B cell (primary cell): Measurements from ENCODE around the gene LMO1. TPM values are rescaled to one million over a fixed set of nuclear protein-coding genes. Genes with fewer than 3 reads are reported as not detected.

Source experiments
- ATAC-seq: fragments of 200-7000 bp; cut with Tn5 transposase; one replicate; pipeline ENCODE4 v1.10.0; 2021; ENCODE audit warnings: low read depth, mild to moderate bottlenecking, moderate number of reproducible peaks, moderate library complexity
- CTCF ChIA-PET: fragments of 350-600 bp; sonication (Branson Sonifier 250); formaldehyde crosslinking; loops from one replicate; lab custom pipeline; 2021; ENCODE audit warnings: antibody characterized with exemption, inconsistent platforms; lab: Charles Lee
- POLR2A ChIA-PET: fragments of 350-600 bp; sonication (Branson Sonifier 250); formaldehyde crosslinking; loops from one replicate; lab custom pipeline; 2021; ENCODE audit warnings: antibody characterized with exemption; lab: Charles Lee
- DNase-seq: peaks from one replicate; pipeline ENCODE4 v3.0.0; 2013
- H2AFZ ChIP-seq: 2 replicates; pipeline ENCODE4 v1.6.1; 2012; ENCODE audit warnings: mild to moderate bottlenecking, low read depth, low read length; ENCODE audit not compliant: insufficient read depth, poor library complexity, severe bottlenecking
- H3K27ac ChIP-seq, 2 donors: 1 replicate in 1 of 2; 2 replicates in 1 of 2; pipeline ENCODE4 v1.5.1; 2012 to 2013; ENCODE audit warnings: low read length in 2 of 2, mild to moderate bottlenecking in 2 of 2, moderate library complexity in 1 of 2
- H3K27me3 ChIP-seq, 4 experiments: fragments of 200-600 bp in 1 of 4; sonication (generic) in 1 of 4; replicated peaks in 1 of 4; 1 replicate in 2 of 4; 2 replicates in 2 of 4; pipeline versions ENCODE4 v1.6.1 to v1.7.0; 2013 to 2016; ENCODE audit warnings: low read length in 3 of 4, mild to moderate bottlenecking in 2 of 4, mixed read lengths in 1 of 4, moderate library complexity in 1 of 4; ENCODE audit not compliant: insufficient read depth in 4 of 4, control insufficient read depth in 3 of 4; ENCODE audit errors: control extremely low read depth in 1 of 4
- H3K36me3 ChIP-seq, 2 experiments: replicated peaks in 1 of 2; 1 replicate in 1 of 2; 2 replicates in 1 of 2; pipeline versions ENCODE4 v1.6.1 to v1.7.1; 2013; ENCODE audit warnings: low read length in 1 of 2; ENCODE audit not compliant: insufficient read depth in 2 of 2, control insufficient read depth in 1 of 2; ENCODE audit errors: control extremely low read depth in 1 of 2, extremely low read depth in 1 of 2
- H3K4me1 ChIP-seq, 2 donors: fragments of 200-600 bp in 1 of 2; sonication (generic) in 1 of 2; 1 replicate in 1 of 2; 2 replicates in 1 of 2; pipeline versions ENCODE4 v1.5.1 to v1.6.1; 2013 to 2017; ENCODE audit warnings: low read length in 2 of 2; ENCODE audit not compliant: control insufficient read depth in 2 of 2, insufficient read depth in 2 of 2
- H3K4me2 ChIP-seq: replicated peaks from 2 replicates; pipeline ENCODE3; 2012; ENCODE audit warnings: mild to moderate bottlenecking, low read depth, low read length; ENCODE audit not compliant: poor library complexity, severe bottlenecking
- H3K4me3 ChIP-seq, 5 experiments: fragments of 200-600 bp in 1 of 5; sonication (generic) in 1 of 5; 1 replicate in 3 of 5; 2 replicates in 2 of 5; pipeline versions ENCODE4 v1.5.1 to v1.7.0; 2011 to 2016; ENCODE audit warnings: low read length in 4 of 5, mild to moderate bottlenecking in 4 of 5, low read depth in 2 of 5, control low read depth in 1 of 5, moderate library complexity in 1 of 5; ENCODE audit not compliant: insufficient read depth in 1 of 5; ENCODE audit errors: control extremely low read depth in 1 of 5, extremely low read depth in 1 of 5
- H3K79me2 ChIP-seq: fragments of 200-600 bp; sonication (generic); one replicate; pipeline ENCODE4 v1.6.0; 2016; ENCODE audit warnings: low read length; ENCODE audit not compliant: control insufficient read depth, insufficient read depth
- H3K9ac ChIP-seq: fragments of 200-600 bp; sonication (generic); 2 replicates; pipeline ENCODE4 v1.6.1; 2017; ENCODE audit warnings: mild to moderate bottlenecking, low read length, moderate library complexity
- H3K9me3 ChIP-seq, 3 donors: one replicate each; pipeline versions ENCODE4 v1.6.1 to v1.7.1; 2013; ENCODE audit warnings: low read length in 2 of 3; ENCODE audit not compliant: control insufficient read depth in 2 of 3, insufficient read depth in 1 of 3; ENCODE audit errors: control extremely low read depth in 1 of 3
- H4K20me1 ChIP-seq: 2 replicates; pipeline ENCODE4 v1.6.0; 2012; ENCODE audit warnings: mild to moderate bottlenecking, low read length; ENCODE audit not compliant: insufficient read depth, control insufficient read depth, poor library complexity, severe bottlenecking
- H3K27ac Mint-ChIP-seq: one replicate; pipeline ENCODE4 v1.8.0; 2021; ENCODE audit warnings: mixed read lengths
- H3K27me3 Mint-ChIP-seq: one replicate; pipeline ENCODE4 v1.8.0; 2021; ENCODE audit warnings: mixed read lengths
- H3K4me1 Mint-ChIP-seq: one replicate; pipeline ENCODE4 v1.8.0; 2021; ENCODE audit warnings: mixed read lengths
- H3K4me3 Mint-ChIP-seq: one replicate; pipeline ENCODE4 v1.8.0; 2021; ENCODE audit warnings: mixed read lengths
- H3K9me3 Mint-ChIP-seq: one replicate; pipeline ENCODE4 v1.8.0; 2022; ENCODE audit warnings: mixed read lengths; ENCODE audit not compliant: insufficient read depth
- EZH2 ChIP-seq: IDR thresholded peaks from 2 replicates; pipeline ENCODE4 v1.6.1; 2012; ENCODE audit warnings: borderline replicate concordance, low read depth, mild to moderate bottlenecking, moderate library complexity, low read length; ENCODE audit not compliant: insufficient read depth, poor library complexity, severe bottlenecking
- WGBS: methylation state at CpG from one replicate; pipeline ENCODE4 v1.1.5; 2013; ENCODE audit warnings: missing lambda C conversion rate; ENCODE audit not compliant: insufficient coverage; 5-methylcytosine and 5-hydroxymethylcytosine counted together
- intact Hi-C: fragments of 100-400 bp; cut with micrococcal nuclease; formaldehyde crosslinking; loops from one replicate; pipeline ENCODE4 v1.10.0; 2022
- polyA plus RNA-seq: library from polyadenylated mRNA; depleted of rRNA; stranded (reverse); fragments of >200 nt; gene quantifications from 2 replicates; pipeline ENCODE4 v1.2.3, GENCODE V29; 2012
- total RNA-seq, 2 donors: library from RNA; stranded (reverse); fragments of 120-200 nt in 1 of 2; gene quantifications; 1 replicate in 1 of 2; 2 replicates in 1 of 2; pipeline versions ENCODE4 v1.2.3 to v1.2.4, GENCODE V29; 2013 to 2022
- TF ChIP-seq, protein P1 (sequence below): fragments of 200-600 bp; IDR thresholded peaks from one replicate; pipeline ENCODE4 v1.8.0; 2022; ENCODE audit warnings: antibody characterized with exemption, mild to moderate bottlenecking

Gene LMO1
- total and polyA plus RNA-seq, 2 donors (not counting 1 experiment from before 2014, with no cell fraction given), result 0.22 TPM; not detected in 1

DNA sequence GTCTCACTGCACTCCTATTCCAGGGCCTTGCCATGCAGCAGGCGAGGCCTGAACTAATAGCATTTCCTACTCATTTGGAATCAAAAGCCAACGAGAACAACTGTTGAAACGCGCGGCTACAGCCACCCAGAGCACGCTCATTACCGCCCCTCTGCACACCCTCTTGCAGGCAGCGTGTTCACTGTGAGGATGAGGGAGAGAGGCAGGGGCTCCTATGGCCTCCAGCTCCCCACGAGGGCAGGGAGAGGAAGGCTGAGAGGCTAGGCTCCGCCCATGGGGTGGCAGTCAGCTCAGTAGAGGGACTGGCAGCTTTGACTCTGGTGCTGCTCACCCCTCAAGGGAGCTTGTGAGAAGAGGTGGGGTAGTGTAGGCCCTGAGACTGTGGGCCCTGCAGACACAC is 26.2 kb downstream of the LMO1 start:
- H2AFZ ChIP-seq, result no peak overlapping the region
- H3K4me3 ChIP-seq, result no peak overlapping the region
- peaks cover 13% of the 10 kb centered on the region for H3K4me1 Mint-ChIP-seq
- H3K4me2 ChIP-seq, result no peak overlapping the region
- H3K27me3 ChIP-seq, result peaks cover 0 to 8% (median 0%) of the 10 kb centered on the region in 4 experiments
- ATAC-seq (no peak), DNase-seq (no peak)
- H3K27me3 Mint-ChIP-seq, result peaks cover 13% of the 10 kb centered on the region
- H3K9ac ChIP-seq, result no peak overlapping the region
- 93% methylated on average over 10 of the region's 10 CpGs for WGBS
- POLR2A ChIA-PET, result no interaction called here
- H3K4me3 Mint-ChIP-seq, result no peak overlapping the region
- H4K20me1 ChIP-seq, result no peaks in the 10 kb centered on the region
- H3K79me2 ChIP-seq, result no peaks in the 10 kb centered on the region
- no peak overlapping the region for H3K27ac ChIP-seq
- H3K36me3 ChIP-seq, result no peaks in the 10 kb centered on the region
- no peak overlapping the region for H3K27ac Mint-ChIP-seq
- peaks cover 0 to 4% (median 0%) of the 10 kb centered on the region in 3 donors for H3K9me3 ChIP-seq
- intact Hi-C loops, result no loop called here
- H3K9me3 Mint-ChIP-seq, result peaks cover 4% of the 10 kb centered on the region
- peaks cover 6 to 10% of the 10 kb centered on the region in 2 donors for H3K4me1 ChIP-seq
- CTCF ChIA-PET, result interaction anchor here (0.6 to 1.3 kb wide), 3 partner anchors 10 to 562 kb away, joined by 3 to 4 read pairs (median 4); partner anchors contain the start of gene LMO1
- TF ChIP-seq EZH2, result no peak
- TF ChIP-seq, protein P1, sequence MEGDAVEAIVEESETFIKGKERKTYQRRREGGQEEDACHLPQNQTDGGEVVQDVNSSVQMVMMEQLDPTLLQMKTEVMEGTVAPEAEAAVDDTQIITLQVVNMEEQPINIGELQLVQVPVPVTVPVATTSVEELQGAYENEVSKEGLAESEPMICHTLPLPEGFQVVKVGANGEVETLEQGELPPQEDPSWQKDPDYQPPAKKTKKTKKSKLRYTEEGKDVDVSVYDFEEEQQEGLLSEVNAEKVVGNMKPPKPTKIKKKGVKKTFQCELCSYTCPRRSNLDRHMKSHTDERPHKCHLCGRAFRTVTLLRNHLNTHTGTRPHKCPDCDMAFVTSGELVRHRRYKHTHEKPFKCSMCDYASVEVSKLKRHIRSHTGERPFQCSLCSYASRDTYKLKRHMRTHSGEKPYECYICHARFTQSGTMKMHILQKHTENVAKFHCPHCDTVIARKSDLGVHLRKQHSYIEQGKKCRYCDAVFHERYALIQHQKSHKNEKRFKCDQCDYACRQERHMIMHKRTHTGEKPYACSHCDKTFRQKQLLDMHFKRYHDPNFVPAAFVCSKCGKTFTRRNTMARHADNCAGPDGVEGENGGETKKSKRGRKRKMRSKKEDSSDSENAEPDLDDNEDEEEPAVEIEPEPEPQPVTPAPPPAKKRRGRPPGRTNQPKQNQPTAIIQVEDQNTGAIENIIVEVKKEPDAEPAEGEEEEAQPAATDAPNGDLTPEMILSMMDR, result no peak

DNA sequence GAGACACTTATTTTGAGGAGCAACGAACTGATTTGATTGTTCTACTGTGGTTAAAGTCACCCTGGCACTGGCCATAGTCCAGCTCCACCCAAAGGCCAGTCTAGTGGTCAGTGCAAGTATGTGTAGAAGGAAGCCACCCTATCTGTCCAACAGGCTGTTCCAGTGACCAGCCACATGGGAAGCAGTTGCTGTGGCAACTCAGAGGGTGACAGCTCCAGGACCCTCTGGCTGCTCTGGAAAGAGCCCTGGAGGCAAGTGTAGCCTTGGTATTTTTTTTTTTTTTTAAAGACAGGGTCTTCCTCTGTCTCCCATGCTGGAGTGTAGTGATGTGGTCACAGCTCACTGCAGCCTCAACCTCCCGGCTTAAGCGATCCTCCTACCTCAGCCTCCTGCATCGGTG is 27.8 kb downstream of the LMO1 start:
- H3K4me1 ChIP-seq, result peaks cover 6 to 10% of the 10 kb centered on the region in 2 donors
- peaks cover 0 to 1% (median 0%) of the 10 kb centered on the region in 4 experiments for H3K27me3 ChIP-seq
- H3K4me1 Mint-ChIP-seq, result peaks cover 13% of the 10 kb centered on the region
- no peak overlapping the region for H3K4me2 ChIP-seq
- H3K9ac ChIP-seq, result no peak overlapping the region
- ATAC-seq (no peak), DNase-seq (no peak)
- H3K4me3 Mint-ChIP-seq, result no peak overlapping the region
- H3K36me3 ChIP-seq, result no peaks in the 10 kb centered on the region
- H3K9me3 Mint-ChIP-seq, result no peaks in the 10 kb centered on the region
- no CpG with 5 or more reads among the region's 4 CpGs for WGBS
- H3K4me3 ChIP-seq, result no peak overlapping the region
- no peak overlapping the region for H3K27ac ChIP-seq
- ChIA-PET POLR2A (interaction anchor here (0.6 kb wide), 1 partner anchor 19 kb away, joined by 3 read pairs; no protein-coding TSS in a partner anchor), CTCF (no interaction called here)
- H3K27ac Mint-ChIP-seq, result no peak overlapping the region
- TF ChIP-seq, protein P1, result no peak
- TF ChIP-seq EZH2, result no peak
- no peak overlapping the region for H2AFZ ChIP-seq
- intact Hi-C loops, result no loop called here
- H3K27me3 Mint-ChIP-seq, result peaks cover 5% of the 10 kb centered on the region
- H4K20me1 ChIP-seq, result no peaks in the 10 kb centered on the region
- no peaks in the 10 kb centered on the region for H3K9me3 ChIP-seq
- no peaks in the 10 kb centered on the region for H3K79me2 ChIP-seq
